ENCODE data around the gene PIGK.

- no peak for TF ChIP-seq CTCF (IDR thresholded peaks at IDR 0.05)
- no peak for TF ChIP-seq POLR2A (IDR thresholded peaks at IDR 0.05)
These were observed 171.7 kb downstream of the PIGK start for GRCh38 chr1:77047575-77047974.
